CD14-positive monocyte (primary cell): ENCODE results near the gene IL1RAPL1. TPM values are rescaled to one million over a fixed set of nuclear protein-coding genes. Genes with fewer than 3 reads are reported as not detected.

Source experiments
- DNase-seq, 3 donors: peaks; one replicate each; pipeline ENCODE4 v3.0.0-alpha.2; 2011 to 2022
- H2AFZ ChIP-seq: 2 replicates; pipeline ENCODE4 v1.6.0; 2012; ENCODE audit warnings: mild to moderate bottlenecking, low read depth, low read length, inconsistent platforms; ENCODE audit not compliant: insufficient read depth, poor library complexity, severe bottlenecking
- H3K27ac ChIP-seq, 2 donors: 1 replicate in 1 of 2; 2 replicates in 1 of 2; pipeline ENCODE4 v1.5.1; 2012 to 2013; ENCODE audit warnings: low read length in 2 of 2, control low read depth in 1 of 2, inconsistent platforms in 1 of 2, low read depth in 1 of 2, mild to moderate bottlenecking in 1 of 2
- H3K27me3 ChIP-seq, 2 donors: one replicate each; pipeline versions ENCODE4 v1.6.0 to v1.6.1; 2011 to 2013; ENCODE audit warnings: low read length in 2 of 2; ENCODE audit not compliant: control insufficient read depth in 2 of 2, insufficient read depth in 2 of 2
- H3K36me3 ChIP-seq, 2 donors: replicated peaks in 1 of 2; 1 replicate in 1 of 2; 2 replicates in 1 of 2; pipeline versions ENCODE4 v1.5.1 to v1.6.1; 2012 to 2013; ENCODE audit warnings: low read length in 2 of 2, control low read depth in 1 of 2, inconsistent platforms in 1 of 2, mild to moderate bottlenecking in 1 of 2; ENCODE audit not compliant: insufficient read depth in 2 of 2, control insufficient read depth in 1 of 2
- H3K4me1 ChIP-seq, 2 donors: 1 replicate in 1 of 2; 2 replicates in 1 of 2; pipeline versions ENCODE4 v1.5.1 to v1.6.1; 2012 to 2013; ENCODE audit warnings: low read length in 2 of 2, control low read depth in 1 of 2, inconsistent platforms in 1 of 2, mild to moderate bottlenecking in 1 of 2, moderate library complexity in 1 of 2; ENCODE audit not compliant: insufficient read depth in 2 of 2, control insufficient read depth in 1 of 2
- H3K4me2 ChIP-seq: replicated peaks from 2 replicates; pipeline ENCODE3; 2012; ENCODE audit warnings: low read length, moderate library complexity, mild to moderate bottlenecking; ENCODE audit not compliant: poor library complexity, severe bottlenecking; ENCODE audit errors: extremely low read depth
- H3K4me3 ChIP-seq, 3 experiments: fragments of 200-600 bp in 1 of 3; sonication (generic) in 1 of 3; replicated peaks in 1 of 3; 1 replicate in 2 of 3; 2 replicates in 1 of 3; pipeline ENCODE4 v1.5.1; 2011 to 2013; ENCODE audit warnings: low read length in 3 of 3, mild to moderate bottlenecking in 3 of 3, control low read depth in 2 of 3, low read depth in 2 of 3, inconsistent platforms in 1 of 3, moderate library complexity in 1 of 3
- H3K79me2 ChIP-seq: 2 replicates; pipeline ENCODE4 v1.6.0; 2012; ENCODE audit warnings: mild to moderate bottlenecking, control low read depth, inconsistent platforms, low read length, moderate library complexity; ENCODE audit not compliant: insufficient read depth
- H3K9ac ChIP-seq: 2 replicates; pipeline ENCODE4 v1.6.0; 2017; ENCODE audit warnings: low read length, mild to moderate bottlenecking; ENCODE audit not compliant: insufficient read depth, poor library complexity, severe bottlenecking
- H3K9me3 ChIP-seq, 2 donors: replicated peaks in 1 of 2; 1 replicate in 1 of 2; 2 replicates in 1 of 2; pipeline versions ENCODE4 v1.5.1 to v1.6.1; 2012 to 2013; ENCODE audit warnings: low read length in 2 of 2, control low read depth in 1 of 2; ENCODE audit not compliant: control insufficient read depth in 1 of 2, insufficient read depth in 1 of 2
- H4K20me1 ChIP-seq: 2 replicates; pipeline ENCODE4 v1.6.0; 2012; ENCODE audit warnings: mild to moderate bottlenecking, low read length, control low read depth, moderate library complexity; ENCODE audit not compliant: insufficient read depth
- H3K27ac Mint-ChIP-seq, 7 donors: one replicate each; pipeline ENCODE4 v1.8.0; 2020; ENCODE audit warnings: mild to moderate bottlenecking in 7 of 7, mixed read lengths in 7 of 7, moderate library complexity in 6 of 7, inconsistent platforms in 2 of 7
- H3K27me3 Mint-ChIP-seq, 3 donors: one replicate each; pipeline ENCODE4 v1.8.0; 2021 to 2022; ENCODE audit warnings: low read depth in 3 of 3, mild to moderate bottlenecking in 3 of 3, mixed read lengths in 3 of 3, moderate library complexity in 3 of 3, inconsistent platforms in 1 of 3
- H3K36me3 Mint-ChIP-seq, 2 donors: one replicate each; pipeline ENCODE4 v1.8.0; 2020; ENCODE audit warnings: mixed read lengths in 2 of 2, inconsistent platforms in 1 of 2, mild to moderate bottlenecking in 1 of 2
- H3K4me1 Mint-ChIP-seq: one replicate; pipeline ENCODE4 v1.8.0; 2020; ENCODE audit warnings: mild to moderate bottlenecking, mixed read lengths
- H3K4me3 Mint-ChIP-seq, 2 donors: one replicate each; pipeline ENCODE4 v1.8.0; 2020; ENCODE audit warnings: mild to moderate bottlenecking in 2 of 2, mixed read lengths in 2 of 2, moderate library complexity in 1 of 2
- H3K9me3 Mint-ChIP-seq, 7 donors: one replicate each; pipeline ENCODE4 v1.8.0; 2020 to 2022; ENCODE audit warnings: mixed read lengths in 7 of 7, mild to moderate bottlenecking in 6 of 7, moderate library complexity in 6 of 7, inconsistent platforms in 2 of 7
- WGBS: methylation state at CpG from one replicate; pipeline ENCODE4 v1.1.5; 2013; ENCODE audit warnings: missing lambda C conversion rate; ENCODE audit not compliant: insufficient coverage; 5-methylcytosine and 5-hydroxymethylcytosine counted together
- intact Hi-C, 2 donors: fragments of 100-400 bp; cut with micrococcal nuclease; formaldehyde crosslinking; loops; one replicate each; pipeline versions ENCODE4 v1.15.0 to v1.15.1; 2023
- polyA plus RNA-seq, 3 donors: library from polyadenylated mRNA; depleted of rRNA in 1 of 3; unstranded in 2 of 3; stranded (reverse) in 1 of 3; fragments of 300-500 nt in 2 of 3; fragments of >200 nt in 1 of 3; fragmentation: Illumina TruSeq in 2 of 3; gene quantifications; 1 replicate in 2 of 3; 2 replicates in 1 of 3; pipeline ENCODE4 v1.2.3, GENCODE V29; 2012 to 2021
- TF ChIP-seq, protein P1 (sequence below): fragments of 200-600 bp; IDR thresholded peaks from one replicate; pipeline ENCODE4 v1.8.0; 2022; ENCODE audit warnings: antibody characterized with exemption, mild to moderate bottlenecking

Gene IL1RAPL1
- polyA plus RNA-seq, 3 donors: not detected

DNA sequence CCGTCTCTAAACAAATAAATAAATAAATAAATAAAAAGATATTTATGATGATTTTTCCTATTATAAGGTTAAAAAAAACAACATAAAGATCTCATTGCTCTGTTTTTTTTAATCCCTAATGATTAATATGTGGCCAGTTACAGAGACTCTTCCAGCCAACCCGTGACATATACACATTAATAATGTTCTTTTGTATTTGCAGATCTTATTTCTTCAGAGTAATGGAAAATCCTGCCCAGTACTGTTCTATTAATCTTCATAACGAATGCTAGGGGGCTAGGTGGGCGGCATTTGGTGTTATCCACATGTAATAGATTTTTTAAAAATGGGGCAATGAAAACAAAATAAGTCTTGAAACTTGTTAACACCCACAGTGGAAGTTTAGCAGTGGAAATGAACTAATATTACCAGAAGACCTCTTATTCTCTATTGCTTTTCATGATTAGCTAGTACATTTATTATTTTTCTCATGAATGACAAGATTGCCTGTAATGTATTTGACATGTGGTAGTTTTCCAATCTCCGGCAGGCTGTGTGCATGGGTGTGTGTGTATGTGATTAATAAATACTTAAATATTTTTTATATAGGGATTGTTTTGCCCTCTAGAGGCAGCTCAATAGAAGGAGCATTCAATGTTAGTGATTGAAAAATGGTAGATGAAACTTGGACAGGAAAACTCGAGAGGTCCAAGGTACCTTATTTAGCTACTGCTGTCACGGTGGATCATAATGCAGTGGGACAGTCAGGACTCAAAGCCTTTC is 457.4 kb downstream of the IL1RAPL1 start:
- H3K79me2 ChIP-seq: no peaks in the 10 kb centered on the region
- no peak for DNase-seq
- H3K27me3 Mint-ChIP-seq: peaks cover 1 to 2% (median 1%) of the 10 kb centered on the region in 3 donors
- H3K9me3 ChIP-seq: no peaks in the 10 kb centered on the region
- H3K27ac Mint-ChIP-seq: no peak overlapping the region
- no peak overlapping the region for H3K9ac ChIP-seq
- no peaks in the 10 kb centered on the region for H3K9me3 Mint-ChIP-seq
- H3K4me3 Mint-ChIP-seq: no peak overlapping the region
- no peak overlapping the region for H3K27ac ChIP-seq
- intact Hi-C loops: no loop called here
- H3K4me2 ChIP-seq: no peak overlapping the region
- H3K4me3 ChIP-seq: no peak overlapping the region
- H3K36me3 ChIP-seq: no peaks in the 10 kb centered on the region
- no peaks in the 10 kb centered on the region for H3K4me1 Mint-ChIP-seq
- TF ChIP-seq, protein P1, sequence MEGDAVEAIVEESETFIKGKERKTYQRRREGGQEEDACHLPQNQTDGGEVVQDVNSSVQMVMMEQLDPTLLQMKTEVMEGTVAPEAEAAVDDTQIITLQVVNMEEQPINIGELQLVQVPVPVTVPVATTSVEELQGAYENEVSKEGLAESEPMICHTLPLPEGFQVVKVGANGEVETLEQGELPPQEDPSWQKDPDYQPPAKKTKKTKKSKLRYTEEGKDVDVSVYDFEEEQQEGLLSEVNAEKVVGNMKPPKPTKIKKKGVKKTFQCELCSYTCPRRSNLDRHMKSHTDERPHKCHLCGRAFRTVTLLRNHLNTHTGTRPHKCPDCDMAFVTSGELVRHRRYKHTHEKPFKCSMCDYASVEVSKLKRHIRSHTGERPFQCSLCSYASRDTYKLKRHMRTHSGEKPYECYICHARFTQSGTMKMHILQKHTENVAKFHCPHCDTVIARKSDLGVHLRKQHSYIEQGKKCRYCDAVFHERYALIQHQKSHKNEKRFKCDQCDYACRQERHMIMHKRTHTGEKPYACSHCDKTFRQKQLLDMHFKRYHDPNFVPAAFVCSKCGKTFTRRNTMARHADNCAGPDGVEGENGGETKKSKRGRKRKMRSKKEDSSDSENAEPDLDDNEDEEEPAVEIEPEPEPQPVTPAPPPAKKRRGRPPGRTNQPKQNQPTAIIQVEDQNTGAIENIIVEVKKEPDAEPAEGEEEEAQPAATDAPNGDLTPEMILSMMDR: no peak
- WGBS: no CpG with 5 or more reads among the region's 7 CpGs
- H2AFZ ChIP-seq: no peak overlapping the region
- H3K27me3 ChIP-seq: peaks cover 0 to 2% of the 10 kb centered on the region in 2 donors
- H3K4me1 ChIP-seq: no peaks in the 10 kb centered on the region
- H4K20me1 ChIP-seq: no peaks in the 10 kb centered on the region
- no peaks in the 10 kb centered on the region for H3K36me3 Mint-ChIP-seq

DNA sequence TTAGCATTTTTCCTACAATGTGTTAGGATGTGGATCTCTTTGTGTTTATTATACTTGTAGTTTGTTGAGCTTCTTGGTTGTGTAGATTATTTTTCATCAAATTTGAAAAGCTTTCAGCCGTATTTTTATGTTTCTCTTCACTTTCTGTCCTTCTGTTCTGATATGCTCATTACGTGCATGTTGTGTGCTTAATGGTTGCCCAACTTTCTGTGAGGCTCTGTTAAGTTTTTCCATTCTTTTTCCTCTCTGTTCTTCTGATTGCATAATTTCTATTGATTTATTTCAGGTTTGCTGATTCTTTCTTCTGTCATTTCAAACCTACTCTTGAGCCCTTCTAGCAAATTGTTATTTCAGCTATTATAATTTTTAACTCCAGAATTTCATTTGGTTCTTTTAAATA is 478.2 kb downstream of the IL1RAPL1 start:
- Histone ChIP-seq H4K20me1 (no peaks in the 10 kb centered on the region), H3K79me2 (no peaks in the 10 kb centered on the region), H2AFZ (no peak overlapping the region), H3K27me3 (no peaks in the 10 kb centered on the region), H3K36me3 (no peaks in the 10 kb centered on the region), H3K9me3 (no peaks in the 10 kb centered on the region), H3K9ac (no peak overlapping the region), H3K4me3 (no peak overlapping the region), H3K4me2 (no peak overlapping the region), H3K27ac (no peak overlapping the region), H3K4me1 (no peaks in the 10 kb centered on the region)
- no CpG with 5 or more reads among the region's 2 CpGs for WGBS
- H3K9me3 Mint-ChIP-seq: peaks cover 0 to 8% (median 0%) of the 10 kb centered on the region in 7 donors
- H3K27me3 Mint-ChIP-seq: peaks cover 0 to 2% (median 0%) of the 10 kb centered on the region in 3 donors
- TF ChIP-seq, protein P1: no peak
- intact Hi-C loops: no loop called here
- H3K4me1 Mint-ChIP-seq: no peaks in the 10 kb centered on the region
- no peak for DNase-seq
- no peak overlapping the region for H3K4me3 Mint-ChIP-seq
- H3K36me3 Mint-ChIP-seq: no peaks in the 10 kb centered on the region
- H3K27ac Mint-ChIP-seq: no peak overlapping the region
